K562 (cell line): Measurements from ENCODE around the gene CAPZA1. TPM values are rescaled to one million over a fixed set of nuclear protein-coding genes. Genes with fewer than 3 reads are reported as not detected.
A peak's percentile ranks its signal among the peaks of the same experiment; 100 is the strongest.
"Not testable (repeated sequence)": the region's sequence is repeated elsewhere in the genome, so short reads cannot be mapped to it uniquely, and the experiment has no call there.

Experiments
- ATAC-seq: fragments of 200-7000 bp; cut with Tn5 transposase; 3 replicates; pipeline ENCODE4 v1.9.1; 2020; ENCODE audit warnings: moderate library complexity
- BruUV-seq: library from RNA; stranded (reverse); fragments of 400-500 nt; replicated peaks from 2 replicates; lab custom pipeline; 2021; lab: Mats Ljungman, UMichigan
- CTCF ChIA-PET: fragments of 300-600 bp; formaldehyde crosslinking; extraction: SDS; loops from one replicate; lab custom pipeline; 2021; ENCODE audit warnings: low intra/inter-chr PET ratio; lab: Yijun Ruan, JAX
- POLR2A ChIA-PET: fragments of 300-600, 350-650 bp; sonication (Branson Sonifier 250); formaldehyde crosslinking; extraction: SDS; loops from one replicate; lab custom pipeline; 2021; ENCODE audit warnings: antibody characterized with exemption, inconsistent platforms; lab: Yijun Ruan, JAX
- DNase-seq, 4 experiments: peaks; one replicate each; pipeline versions ENCODE4 v3.0.0 to v3.0.0-alpha.2; 2011 to 2018; ENCODE audit warnings: low spot score in 3 of 4, mixed read lengths in 3 of 4; ENCODE audit errors: extremely low read depth in 1 of 4
- FAIRE-seq: peaks from 2 replicates; lab custom pipeline; 2011; peaks lifted over from hg19 to GRCh38; lab: Jason Lieb, UNC
- H2AFZ ChIP-seq: 2 replicates; pipeline ENCODE4 v1.6.0; 2011; ENCODE audit warnings: low read depth, low read length, control low read depth, inconsistent platforms
- H3K27ac ChIP-seq: fragments of 200-600 bp; 3 replicates; pipeline ENCODE4 v1.8.0; 2011; ENCODE audit warnings: low read depth, mild to moderate bottlenecking, control low read depth, inconsistent platforms, low read length, moderate library complexity, mixed read lengths; ENCODE audit errors: extremely low read depth
- H3K27me3 ChIP-seq, 2 experiments: fragments of 300-600 bp in 1 of 2; 2 replicates in 1 of 2; 3 replicates in 1 of 2; pipeline versions ENCODE4 v1.6.0 to v1.8.0; 2011; ENCODE audit warnings: inconsistent platforms in 2 of 2, low read length in 2 of 2, mild to moderate bottlenecking in 1 of 2, mixed read lengths in 1 of 2, moderate library complexity in 1 of 2; ENCODE audit not compliant: control insufficient read depth in 2 of 2, insufficient read depth in 2 of 2
- H3K36me3 ChIP-seq: fragments of 300-600 bp; 3 replicates; pipeline ENCODE4 v1.8.0; 2011; ENCODE audit warnings: mild to moderate bottlenecking, low read length, inconsistent platforms; ENCODE audit not compliant: control insufficient read depth, insufficient read depth
- H3K4me1 ChIP-seq, 2 experiments: fragments of 200-600 bp in 1 of 2; replicated peaks in 1 of 2; 2 replicates in 1 of 2; 3 replicates in 1 of 2; pipeline versions ENCODE4 v1.5.1 to v1.8.0; 2011; ENCODE audit warnings: inconsistent platforms in 2 of 2, low read length in 2 of 2, mild to moderate bottlenecking in 1 of 2, mixed read lengths in 1 of 2, moderate library complexity in 1 of 2; ENCODE audit not compliant: control insufficient read depth in 2 of 2, insufficient read depth in 2 of 2
- H3K4me2 ChIP-seq: 2 replicates; pipeline ENCODE4 v1.6.1; 2011; ENCODE audit warnings: low read length, control low read depth, inconsistent platforms, mixed read lengths; ENCODE audit not compliant: insufficient read depth
- H3K4me3 ChIP-seq: fragments of 200-600 bp; sonication (generic), shearing (Covaris generic); 2 replicates; pipeline ENCODE4 v1.5.1; 2016; ENCODE audit warnings: control low read depth, inconsistent platforms
- H3K79me2 ChIP-seq: fragments of 200-600 bp; 3 replicates; pipeline ENCODE4 v1.8.0; 2011; ENCODE audit warnings: low read length, inconsistent platforms; ENCODE audit not compliant: control insufficient read depth, insufficient read depth
- H3K9ac ChIP-seq, 2 experiments: 2 replicates each; pipeline versions ENCODE4 v1.6.0 to v1.6.1; 2011; ENCODE audit warnings: low read depth in 2 of 2, low read length in 2 of 2, control low read depth in 1 of 2, inconsistent platforms in 1 of 2, mild to moderate bottlenecking in 1 of 2, mixed read lengths in 1 of 2; ENCODE audit not compliant: insufficient read depth in 1 of 2
- H3K9me1 ChIP-seq: one replicate; pipeline ENCODE4 v1.6.0; 2011; ENCODE audit warnings: inconsistent platforms, mild to moderate bottlenecking, low read length, moderate library complexity; ENCODE audit not compliant: control insufficient read depth, insufficient read depth
- H3K9me3 ChIP-seq: replicated peaks from 2 replicates; pipeline ENCODE4 v1.5.1; 2011; ENCODE audit warnings: low read depth, low read length, inconsistent platforms; ENCODE audit not compliant: control insufficient read depth, insufficient read depth
- H4K20me1 ChIP-seq: replicated peaks from 2 replicates; pipeline ENCODE4 v1.6.1; 2011; ENCODE audit warnings: low read length, inconsistent platforms, mixed read lengths; ENCODE audit not compliant: control insufficient read depth, insufficient read depth
- HDGF ChIP-seq: fragments of 450-650 bp; IDR thresholded peaks from 2 replicates; pipeline ENCODE4 v1.6.1; 2016
- MBD2 ChIP-seq: sonication (generic); IDR thresholded peaks from 2 replicates; pipeline ENCODE4 v1.6.1; 2016; ENCODE audit warnings: low read depth, borderline replicate concordance
- MYC ChIP-seq, 2 experiments: fragments of 250-450 bp in 1 of 2; sonication (Bioruptor Pico) in 1 of 2; IDR thresholded peaks; 2 replicates each; pipeline versions ENCODE4 v1.5.1 to v1.6.1; 2012 to 2021; ENCODE audit warnings: low read depth in 2 of 2, borderline replicate concordance in 1 of 2, improper control_type of control experiment in 1 of 2, low read length in 1 of 2, mild to moderate bottlenecking in 1 of 2, moderate library complexity in 1 of 2
- POLR2G ChIP-seq: fragments of 200-400 bp; formaldehyde crosslinking; IDR thresholded peaks from 2 replicates; pipeline ENCODE4 v1.6.1; 2017; ENCODE audit warnings: low read depth, mild to moderate bottlenecking, antibody characterized with exemption, low read length, moderate library complexity
- RBM17 ChIP-seq: fragments of 200-400 bp; formaldehyde crosslinking; IDR thresholded peaks from 2 replicates; pipeline ENCODE4 v1.6.1; 2017; ENCODE audit warnings: low read depth, mild to moderate bottlenecking, low read length, borderline replicate concordance
- RCOR1 ChIP-seq, 2 experiments: IDR thresholded peaks; 2 replicates each; pipeline ENCODE4 v1.6.1; 2012; ENCODE audit warnings: low read depth in 2 of 2, low read length in 2 of 2, borderline replicate concordance in 1 of 2, improper control_type of control experiment in 1 of 2
- RNF2 ChIP-seq: sonication (generic); IDR thresholded peaks from 2 replicates; pipeline ENCODE4 v1.6.1; 2016
- TRIM28 ChIP-seq: fragments of 450-650 bp; IDR thresholded peaks from 2 replicates; pipeline ENCODE4 v1.6.1; 2017
- ZBTB49 ChIP-seq: sonication (generic); formaldehyde crosslinking; IDR thresholded peaks from 2 replicates; pipeline ENCODE4 v1.8.0; 2022; ENCODE audit warnings: missing genetic modification reagents, mild to moderate bottlenecking, borderline replicate concordance
- ZNF212 ChIP-seq: fragments of 450-650 bp; formaldehyde crosslinking; IDR thresholded peaks from 2 replicates; pipeline ENCODE4 v1.4.0; 2020; ENCODE audit warnings: mild to moderate bottlenecking
- ZNF395 ChIP-seq: fragments of 200-800 bp; sonication (Bioruptor generic); IDR thresholded peaks from 2 replicates; pipeline ENCODE4 v1.6.1; 2017; ENCODE audit warnings: missing genetic modification characterization, missing compliant biosample characterization
- ZNF780A ChIP-seq: fragments of 250-450 bp; sonication (Bioruptor Pico); IDR thresholded peaks from 2 replicates; pipeline ENCODE4 v1.5.0; 2021; ENCODE audit warnings: mild to moderate bottlenecking
- ZSCAN29 ChIP-seq: fragments of 450-650 bp; IDR thresholded peaks from 2 replicates; pipeline ENCODE4 v1.6.1; 2017
- WGBS: fragments of 100-300 bp; shearing (Covaris generic); methylation state at CpG from one replicate; pipeline ENCODE4 v1.1.6; 2016; ENCODE audit warnings: low coverage, mixed read lengths; ENCODE audit not compliant: insufficient coverage; ENCODE audit errors: missing lambda C conversion rate; 5-methylcytosine and 5-hydroxymethylcytosine counted together
- in situ Hi-C: fragments of 300-500 bp; cut with MboI; formaldehyde crosslinking; loops from 4 replicates; pipeline ENCODE4 v1.15.0; 2018; ENCODE audit warnings: inconsistent platforms, mixed read lengths
- intact Hi-C: fragments of 100-400 bp; cut with micrococcal nuclease; formaldehyde crosslinking; loops from 2 replicates; pipeline ENCODE4 v1.14.2; 2022
- polyA plus RNA-seq, 8 experiments: library from polyadenylated mRNA; depleted of rRNA in 4 of 8; stranded (reverse) in 5 of 8; unstranded in 3 of 8; fragments of >200 nt; fragmentation: Nextera tagmentation in 2 of 8; fragmentation: Illumina TruSeq in 1 of 8; extraction: Ambion mirVana in 2 of 8; extraction: Trizol in 1 of 8; gene quantifications; 2 replicates each; pipeline versions ENCODE4 v1.2.1 to v1.2.3, GENCODE V29; 2011 to 2014; ENCODE audit warnings: inconsistent platforms in 1 of 8, missing spikeins in 1 of 8
- total RNA-seq, 7 experiments: library from RNA; depleted of rRNA in 6 of 7; stranded (reverse); fragments of >200 nt in 6 of 7; fragmentation: Illumina TruSeq in 2 of 7; extraction: Trizol in 2 of 7; gene quantifications; 2 replicates each; pipeline versions ENCODE4 v1.2.1 to v1.2.3, GENCODE V29; 2011 to 2021; ENCODE audit warnings: low replicate concordance in 1 of 7

Gene CAPZA1
- total and polyA plus RNA-seq, 9 of the 15 experiments (the other 6 are each of a cell fraction or from before 2014, with no cell fraction given): 237 to 1,020 (median 306) TPM

GRCh38 chr1:112640437-112640836 lies 20.8 kb downstream of the CAPZA1 start:
- CTCF ChIA-PET, H3K4me3 ChIP-seq, H2AFZ ChIP-seq, BruUV-seq, FAIRE-seq, H3K9me3 ChIP-seq, POLR2A ChIA-PET, DNase-seq, in situ Hi-C loops, H3K9me1 ChIP-seq, H3K27me3 ChIP-seq, H3K4me2 ChIP-seq, H3K27ac ChIP-seq: not testable (repeated sequence)
- Histone ChIP-seq H4K20me1 (peaks cover 20% of the 10 kb centered on the region), H3K4me1 (peaks cover 5 to 11% of the 10 kb centered on the region in 2 experiments; a peak in 3 of 5 replicates), H3K79me2 (peaks cover 83% of the 10 kb centered on the region), H3K36me3 (peaks cover 44% of the 10 kb centered on the region)
- WGBS: 83% methylated on average over 6 of the region's 23 CpGs
- TF ChIP-seq POLR2G: 0 out of 2 replicates have a peak, but pooled peaks have one; percentile 29
- TF ChIP-seq, all 486 proteins: peak for 1; not testable (repeated sequence) for 485
- ATAC-seq, H3K9ac ChIP-seq, intact Hi-C loops: not testable (repeated sequence)

- Histone ChIP-seq H3K9me3 (no peaks in the 10 kb centered on the region), H3K4me2 (no peak overlapping the region), H3K9ac (no peak overlapping the region), H3K79me2 (peaks cover 83% of the 10 kb centered on the region), H3K4me1 (peaks cover 0 to 3% of the 10 kb centered on the region in 2 experiments; a peak in 1 of 5 replicates), H4K20me1 (peaks cover 4% of the 10 kb centered on the region; the same call in 1 of the 2 replicates), H3K9me1 (peaks cover 3% of the 10 kb centered on the region), H3K27ac (no peak overlapping the region), H3K36me3 (peaks cover 58% of the 10 kb centered on the region), H3K27me3 (no peaks in the 10 kb centered on the region), H3K4me3 (no peak overlapping the region), H2AFZ (no peak overlapping the region)
- in situ Hi-C loops (no loop called here), intact Hi-C loops (no loop called here)
- no peak for ATAC-seq
- POLR2A ChIA-PET: interaction anchor here (0.8 to 3.1 kb wide), 3 partner anchors 8 to 30 kb away, joined by 3 to 8 read pairs (median 4); no protein-coding TSS in a partner anchor
- FAIRE-seq: no peak
- 75% methylated on average over 2 of the region's 2 CpGs for WGBS
- CTCF ChIA-PET: no interaction called here
- no TSS peak for BruUV-seq
- no peak for DNase-seq
- TF ChIP-seq RNF2: no peak
- TF ChIP-seq MYC (IDR thresholded peaks at IDR 0.05; ENCODE audit: low read depth, low read length): no peak
- TF ChIP-seq MYC (CRISPR knock-in tag; IDR thresholded peaks at IDR 0.05; ENCODE audit: borderline replicate concordance, low read depth): no peak
- no peak for TF ChIP-seq ZNF395 (CRISPR knock-in tag)
- TF ChIP-seq ZNF212: no peak
- TF ChIP-seq RBM17: no peak
- no peak for TF ChIP-seq TRIM28
- no peak for TF ChIP-seq HDGF
- no peak for TF ChIP-seq ZNF780A
- TF ChIP-seq ZBTB49 (CRISPR knock-in tag): no peak
- TF ChIP-seq MBD2: no peak
- no peak for TF ChIP-seq ZSCAN29
- TF ChIP-seq RCOR1 (IDR thresholded peaks at IDR 0.05; ENCODE audit: borderline replicate concordance in 1 of 2, low read depth in 2 of 2, low read length in 2 of 2): no peak
Measured at GRCh38 chr1:112643080-112643479, 23.4 kb downstream of the CAPZA1 start.
